IPS-18a (cell line): ENCODE data around the gene SUV39H2.
A peak's percentile ranks its signal among the peaks of the same experiment; 100 is the strongest.
"Not testable (repeated sequence)": the region's sequence is repeated elsewhere in the genome, so short reads cannot be mapped to it uniquely, and the experiment has no call there.

Experiments
- H3K27ac ChIP-seq: one replicate; pipeline ENCODE4 v1.5.1; 2013; ENCODE audit warnings: low read length
- H3K27me3 ChIP-seq: one replicate; pipeline ENCODE4 v1.6.1; 2013; ENCODE audit warnings: mild to moderate bottlenecking, low read length; ENCODE audit not compliant: control insufficient read depth, insufficient read depth
- H3K36me3 ChIP-seq: one replicate; pipeline ENCODE4 v1.6.1; 2013; ENCODE audit warnings: low read depth, low read length; ENCODE audit not compliant: control insufficient read depth
- H3K4me1 ChIP-seq: one replicate; pipeline ENCODE4 v1.6.1; 2013; ENCODE audit warnings: low read depth, low read length; ENCODE audit not compliant: control insufficient read depth
- H3K4me3 ChIP-seq: one replicate; pipeline ENCODE4 v1.5.1; 2013; ENCODE audit warnings: low read length
- H3K9ac ChIP-seq: one replicate; pipeline ENCODE4 v1.6.1; 2013; ENCODE audit warnings: mild to moderate bottlenecking, low read length, moderate library complexity
- H3K9me3 ChIP-seq: one replicate; pipeline ENCODE4 v1.6.1; 2013; ENCODE audit warnings: low read depth, low read length; ENCODE audit not compliant: control insufficient read depth

The SUV39H2 gene

DNA sequence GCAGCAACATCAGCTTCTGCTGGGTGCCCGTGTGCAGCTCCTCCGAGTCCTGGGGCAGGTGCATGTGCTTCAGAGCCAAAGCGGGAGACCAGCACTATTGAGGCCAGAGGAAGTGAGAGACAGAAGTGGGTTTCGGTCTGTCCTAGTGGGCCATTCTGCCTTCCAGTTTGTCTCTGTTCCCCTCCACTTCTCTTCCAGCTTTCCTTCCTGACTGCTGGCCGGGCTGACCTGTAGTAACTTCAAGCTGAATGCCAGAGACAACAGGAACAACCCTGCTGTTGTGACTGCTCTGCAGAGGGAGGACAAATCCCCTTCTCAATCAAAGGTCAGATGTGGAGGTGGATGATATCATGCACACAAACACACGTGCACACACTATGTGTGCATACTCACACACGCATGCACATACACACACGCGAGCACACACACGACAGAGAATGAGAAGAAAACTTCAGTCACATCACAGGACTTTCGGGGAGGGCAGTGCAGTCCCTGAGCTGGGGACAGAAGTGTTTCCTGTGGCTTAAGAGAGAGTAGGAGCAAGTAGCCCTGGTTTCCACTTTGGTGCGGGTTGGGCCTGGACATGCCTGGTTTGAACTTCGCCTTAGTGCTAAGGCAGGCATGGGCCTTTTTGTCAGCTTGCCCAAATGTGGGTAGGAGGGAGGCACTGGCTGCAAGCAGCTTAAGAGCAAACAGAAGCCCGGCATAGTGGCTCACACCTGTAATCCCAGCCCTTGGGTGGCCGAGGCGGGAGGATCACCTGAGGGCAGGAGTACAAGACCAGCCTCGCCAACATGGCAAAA is 63.7 kb downstream of the SUV39H2 start:
- not testable (repeated sequence) for H3K4me3 ChIP-seq, H3K36me3 ChIP-seq, H3K4me1 ChIP-seq, H3K9me3 ChIP-seq, H3K9ac ChIP-seq, H3K27me3 ChIP-seq, H3K27ac ChIP-seq

DNA sequence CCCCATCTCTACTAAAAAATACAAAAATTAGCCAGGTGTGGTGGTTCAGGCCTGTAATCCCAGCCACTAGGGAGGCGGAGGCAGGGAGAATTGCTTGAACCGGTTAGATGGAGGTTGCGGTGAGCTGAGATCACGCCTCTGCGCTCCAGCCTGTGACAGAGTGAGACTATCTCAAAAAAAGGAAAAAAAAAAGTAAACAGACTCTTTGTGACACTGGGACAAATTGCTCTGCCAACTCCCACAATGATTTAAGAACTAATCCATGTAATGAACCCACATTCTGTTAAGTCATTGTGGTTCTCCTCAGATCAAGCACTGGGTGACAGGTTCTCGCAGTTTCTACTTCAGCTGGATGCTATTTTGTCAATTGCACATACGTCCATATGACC is 64.3 kb downstream of the SUV39H2 start:
- H3K36me3 ChIP-seq, result not testable (repeated sequence)

DNA sequence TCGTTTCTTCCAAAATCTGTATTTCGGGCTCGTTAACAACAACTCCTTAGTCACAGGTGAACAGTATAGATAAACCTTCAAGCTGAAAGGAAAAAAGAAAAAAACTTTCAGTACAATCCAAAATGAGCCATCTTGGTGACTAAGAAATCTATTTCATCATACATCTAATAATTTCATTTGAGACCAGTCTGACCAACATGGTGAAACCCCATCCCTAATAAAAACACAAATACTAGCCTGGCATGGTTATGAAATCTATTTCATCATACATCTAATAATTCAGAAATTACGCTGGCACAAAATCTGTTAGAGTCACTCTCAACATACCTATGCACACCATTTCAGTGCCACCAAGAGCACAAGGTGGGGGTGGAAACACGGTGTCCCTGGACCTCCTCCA is 66.4 kb downstream of the SUV39H2 start:
- Histone ChIP-seq H3K9me3 (no peaks in the 10 kb centered on the region), H3K4me1 (no peaks in the 10 kb centered on the region), H3K36me3 (peaks cover 2% of the 10 kb centered on the region), H3K9ac (no peak overlapping the region), H3K27me3 (no peaks in the 10 kb centered on the region), H3K4me3 (no peak overlapping the region), H3K27ac (no peak overlapping the region)

More for the DNA sequence above, 64.3 kb downstream of the SUV39H2 start:
- H3K9me3 ChIP-seq, H3K9ac ChIP-seq, H3K27ac ChIP-seq, H3K27me3 ChIP-seq, H3K4me3 ChIP-seq, H3K4me1 ChIP-seq: not testable (repeated sequence)

DNA sequence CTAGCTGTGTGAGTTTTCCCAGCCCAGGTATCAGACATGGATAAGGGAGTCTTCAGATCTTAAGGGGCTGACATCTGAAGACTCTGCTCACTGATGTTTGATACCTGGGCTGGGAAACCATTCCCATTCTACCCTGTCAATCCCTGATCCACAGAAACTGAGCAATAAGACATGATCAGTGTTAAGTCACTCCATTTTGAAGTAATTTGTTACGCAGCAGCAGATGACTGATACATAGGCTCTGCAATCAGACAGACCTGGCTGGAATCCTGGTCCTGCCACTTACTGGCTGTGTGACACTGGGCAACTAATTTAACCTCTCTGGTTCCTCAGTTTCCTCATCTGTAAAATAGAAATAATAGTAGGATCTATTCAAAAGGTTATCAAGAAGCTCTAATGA is 68.6 kb downstream of the SUV39H2 start:
- Histone ChIP-seq H3K4me1 (no peaks in the 10 kb centered on the region), H3K9me3 (no peaks in the 10 kb centered on the region), H3K36me3 (no peaks in the 10 kb centered on the region), H3K9ac (no peak overlapping the region), H3K27ac (no peak overlapping the region), H3K4me3 (no peak overlapping the region), H3K27me3 (peaks cover 6% of the 10 kb centered on the region)

DNA sequence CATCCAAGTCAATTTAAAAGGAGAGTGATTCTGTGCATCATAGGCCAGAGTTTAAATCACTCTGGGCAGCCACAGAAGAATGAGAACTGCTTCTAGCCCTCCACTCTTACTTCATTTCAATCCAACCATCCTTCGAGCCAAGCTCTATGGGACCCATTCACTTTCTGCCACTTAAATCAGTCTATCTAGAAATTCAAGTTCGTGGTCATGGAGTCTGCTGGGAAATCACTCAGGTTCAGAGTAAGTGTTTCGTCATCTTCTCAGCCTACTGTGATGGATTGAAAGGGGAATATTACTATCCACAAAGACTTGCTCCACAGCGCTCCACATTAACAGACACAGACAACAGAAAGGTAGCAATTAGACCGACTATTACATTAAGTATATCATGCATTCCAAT is 70.6 kb downstream of the SUV39H2 start:
- Histone ChIP-seq H3K27ac (no peak overlapping the region), H3K4me1 (peaks cover 8% of the 10 kb centered on the region), H3K4me3 (no peak overlapping the region), H3K9ac (no peak overlapping the region), H3K27me3 (peaks cover 19% of the 10 kb centered on the region), H3K9me3 (no peaks in the 10 kb centered on the region), H3K36me3 (no peaks in the 10 kb centered on the region)

DNA sequence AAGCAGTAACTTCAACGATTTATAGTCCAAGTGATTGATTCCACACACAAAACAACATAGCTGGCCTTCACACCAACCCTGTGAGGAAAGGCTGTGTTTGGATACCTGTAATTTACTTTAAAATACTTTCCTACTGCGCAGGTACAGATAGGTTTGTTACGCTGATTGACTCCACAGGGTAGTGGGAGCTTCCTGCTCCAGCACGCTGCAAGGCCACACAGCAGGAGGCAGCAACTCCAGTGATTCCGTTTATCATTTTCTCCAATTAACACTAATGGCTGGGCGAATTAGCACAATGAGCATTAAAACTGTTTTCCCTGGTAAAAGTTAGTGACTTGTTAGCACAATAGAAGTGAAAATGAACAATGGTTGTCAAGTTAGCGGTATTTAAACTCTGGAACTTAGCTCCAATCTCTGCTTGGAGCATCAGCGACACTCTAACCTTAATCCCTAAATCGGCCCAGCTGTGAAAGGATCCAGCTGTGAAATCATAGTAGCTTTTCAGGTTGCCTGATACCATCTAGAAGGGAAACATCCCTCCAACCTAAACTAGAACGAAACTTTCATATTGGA is 74.3 kb downstream of the SUV39H2 start:
- peaks cover 8% of the 10 kb centered on the region for H3K4me1 ChIP-seq
- no peak overlapping the region for H3K9ac ChIP-seq
- no peak overlapping the region for H3K27ac ChIP-seq
- peaks cover 53% of the 10 kb centered on the region for H3K27me3 ChIP-seq
- H3K36me3 ChIP-seq, result no peaks in the 10 kb centered on the region
- peak overlapping the region; percentile 72 for H3K4me3 ChIP-seq
- H3K9me3 ChIP-seq, result no peaks in the 10 kb centered on the region

DNA sequence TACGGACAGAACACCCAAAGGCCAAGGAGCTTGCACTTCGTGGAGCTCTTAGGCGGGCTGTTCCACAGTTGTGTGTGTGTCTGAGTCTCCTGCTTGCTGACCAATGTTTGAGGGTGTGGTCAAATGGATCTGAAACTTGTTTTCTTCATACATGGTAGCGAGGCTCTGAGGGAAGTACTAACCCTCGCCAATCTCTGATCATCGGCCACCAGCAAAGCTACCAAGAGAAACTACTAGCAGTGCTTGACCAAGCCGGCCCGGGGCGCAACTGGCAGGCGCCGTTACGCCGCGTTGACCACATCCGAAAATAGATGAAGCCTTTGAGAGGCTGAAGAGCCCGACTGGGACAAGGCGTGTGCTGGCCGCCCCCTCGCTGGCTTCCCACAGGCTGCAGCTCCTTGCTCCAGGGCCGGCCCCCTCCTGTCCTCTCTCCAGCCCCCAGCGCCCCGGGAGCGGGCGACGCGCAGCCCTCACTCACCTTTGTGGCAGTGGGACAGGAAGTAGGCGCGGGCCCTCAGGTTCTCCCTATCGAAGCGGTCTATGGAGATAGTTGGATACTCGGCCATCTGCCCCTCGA is 74.8 kb downstream of the SUV39H2 start:
- peak overlapping the region; percentile 32 for H3K9ac ChIP-seq
- H3K27ac ChIP-seq, result no peak overlapping the region
- H3K27me3 ChIP-seq, result peaks cover 58% of the 10 kb centered on the region
- H3K4me3 ChIP-seq, result peak overlapping the region; percentile 72
- H3K9me3 ChIP-seq, result no peaks in the 10 kb centered on the region
- H3K36me3 ChIP-seq, result no peaks in the 10 kb centered on the region
- H3K4me1 ChIP-seq, result peaks cover 8% of the 10 kb centered on the region
